HUES64 (cell line): ENCODE measurements around the gene ZNG1B.
A peak's percentile ranks its signal among the peaks of the same experiment; 100 is the strongest.
"Not testable (repeated sequence)": the region's sequence is repeated elsewhere in the genome, so short reads cannot be mapped to it uniquely, and the experiment has no call there.

Source experiments
- H3K27ac ChIP-seq: 2 replicates; pipeline ENCODE4 v1.7.0; 2013; ENCODE audit warnings: low read depth, low read length, inconsistent platforms
- H3K27me3 ChIP-seq: 2 replicates; pipeline ENCODE4 v1.6.1; 2013; ENCODE audit warnings: mild to moderate bottlenecking, low read length; ENCODE audit not compliant: insufficient read depth
- H3K36me3 ChIP-seq: 2 replicates; pipeline ENCODE4 v1.6.1; 2013; ENCODE audit warnings: mild to moderate bottlenecking, low read length; ENCODE audit not compliant: insufficient read depth
- H3K4me1 ChIP-seq: 2 replicates; pipeline ENCODE4 v1.6.1; 2013; ENCODE audit warnings: mild to moderate bottlenecking, low read length, moderate library complexity; ENCODE audit not compliant: insufficient read depth
- H3K4me3 ChIP-seq: 2 replicates; pipeline ENCODE4 v1.5.1; 2013; ENCODE audit warnings: mild to moderate bottlenecking, low read length, moderate library complexity
- H3K9ac ChIP-seq: 2 replicates; pipeline ENCODE4 v1.6.1; 2013; ENCODE audit warnings: mild to moderate bottlenecking, low read depth, low read length
- H3K9me3 ChIP-seq: 2 replicates; pipeline ENCODE4 v1.6.1; 2013; ENCODE audit warnings: low read depth, low read length; ENCODE audit not compliant: insufficient read depth
- WGBS: fragments of 150-250, 120-280 bp; methylation state at CpG from one replicate; pipeline ENCODE4 v1.1.7; 2013; ENCODE audit warnings: missing lambda C conversion rate; 5-methylcytosine and 5-hydroxymethylcytosine counted together

The ZNG1B gene

DNA sequence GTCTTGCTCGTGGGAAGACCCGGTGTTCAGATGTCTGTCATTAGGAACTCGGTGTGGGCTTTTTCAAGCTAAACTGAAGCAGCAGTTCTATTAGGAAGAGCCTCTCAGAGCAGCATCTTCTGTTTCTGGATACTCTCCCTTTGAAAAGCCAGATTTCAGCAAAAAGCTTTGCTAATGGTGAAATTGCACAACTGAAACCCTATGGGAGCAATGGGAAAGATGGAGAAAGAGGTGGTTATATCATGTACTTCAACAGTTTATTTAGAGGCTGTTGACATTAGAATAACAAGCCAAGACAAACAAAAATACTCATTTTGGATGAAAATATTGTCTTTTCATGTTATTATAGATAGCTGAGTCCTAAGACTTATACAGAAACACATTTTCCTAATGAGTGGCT lies 91.4 kb downstream of the ZNG1B start:
- H3K36me3 ChIP-seq, H3K4me3 ChIP-seq, H3K27ac ChIP-seq, H3K27me3 ChIP-seq, H3K9me3 ChIP-seq, H3K4me1 ChIP-seq, H3K9ac ChIP-seq: not testable (repeated sequence)
- WGBS = 85% methylated on average over 3 of the region's 3 CpGs

GRCh38 chr2:113532991-113533390 lies 95.5 kb downstream of the ZNG1B start:
- H3K4me3 ChIP-seq = not testable (repeated sequence)

GRCh38 chr2:113536573-113536972 lies 99.1 kb downstream of the ZNG1B start:
- H3K4me3 ChIP-seq, H3K9ac ChIP-seq, H3K9me3 ChIP-seq, H3K4me1 ChIP-seq, H3K36me3 ChIP-seq, H3K27ac ChIP-seq: not testable (repeated sequence)
- H3K27me3 ChIP-seq = peaks cover 18% of the 10 kb centered on the region
- WGBS = 82% methylated on average over 4 of the region's 6 CpGs

More at GRCh38 chr2:113532991-113533390, 95.5 kb downstream of the ZNG1B start:
- no CpG with 5 or more reads among the region's 4 CpGs for WGBS
- not testable (repeated sequence) for H3K36me3 ChIP-seq, H3K9me3 ChIP-seq, H3K4me1 ChIP-seq, H3K27me3 ChIP-seq, H3K27ac ChIP-seq, H3K9ac ChIP-seq

- H3K27me3 ChIP-seq = peaks cover 44% of the 10 kb centered on the region
- H3K27ac ChIP-seq, H3K36me3 ChIP-seq, H3K9ac ChIP-seq, H3K4me1 ChIP-seq, H3K4me3 ChIP-seq, H3K9me3 ChIP-seq: not testable (repeated sequence)
- WGBS = no CpG with 5 or more reads among the region's 5 CpGs
Measured at GRCh38 chr2:113540834-113541203, 103.3 kb downstream of the ZNG1B start.

DNA sequence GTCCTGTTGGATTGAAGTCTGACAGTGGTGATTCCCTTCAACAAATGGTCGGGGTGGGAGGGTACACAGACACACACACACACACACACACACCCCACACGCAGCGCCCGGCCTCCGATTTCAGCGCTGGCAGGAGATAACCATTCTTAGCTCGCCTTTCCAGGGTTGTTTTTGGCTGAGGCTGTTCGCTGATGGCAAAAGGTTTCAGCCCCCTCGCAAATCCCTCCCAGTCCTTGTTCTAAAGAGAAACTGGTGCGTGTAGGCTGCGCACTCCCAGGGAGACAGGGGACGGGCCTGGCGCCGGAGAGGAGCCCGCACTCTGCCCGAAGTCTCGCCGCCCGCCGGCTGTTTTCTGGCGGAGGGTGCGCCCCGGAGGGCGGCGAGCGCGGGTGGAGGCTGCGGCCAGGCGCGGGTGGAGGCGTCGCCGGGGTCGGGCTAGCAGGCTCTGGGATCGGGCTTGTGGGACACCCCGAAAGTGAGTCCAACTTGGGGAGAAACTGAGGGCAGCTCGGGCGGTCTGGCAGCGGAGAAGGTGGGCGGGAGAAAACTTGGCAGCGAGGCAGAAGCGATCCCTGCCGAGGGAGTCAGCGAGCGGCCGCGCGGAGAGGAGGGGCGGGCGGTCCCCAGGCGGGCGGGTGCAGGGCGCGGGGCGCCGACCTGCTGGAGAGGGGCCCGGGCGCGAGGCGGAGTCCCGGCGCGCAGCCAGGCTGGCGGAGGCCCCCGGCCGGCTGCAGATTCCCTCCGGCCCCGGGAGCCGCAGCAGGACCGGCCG lies 103.9 kb downstream of the ZNG1B start:
- under 1% methylated on average over 68 of the region's 71 CpGs for WGBS
- not testable (repeated sequence) for H3K9me3 ChIP-seq, H3K4me1 ChIP-seq, H3K36me3 ChIP-seq, H3K27ac ChIP-seq, H3K9ac ChIP-seq
- Histone ChIP-seq H3K4me3 (peak overlapping the region; percentile 43), H3K27me3 (peaks cover 44% of the 10 kb centered on the region)

GRCh38 chr2:113541976-113542485 lies 104.5 kb downstream of the ZNG1B start:
- Histone ChIP-seq H3K27me3 (peaks cover 44% of the 10 kb centered on the region), H3K4me3 (peak overlapping the region; percentile 43)
- H3K27ac ChIP-seq, H3K9ac ChIP-seq, H3K36me3 ChIP-seq, H3K9me3 ChIP-seq, H3K4me1 ChIP-seq: not testable (repeated sequence)
- under 1% methylated on average over 62 of the region's 64 CpGs for WGBS

DNA sequence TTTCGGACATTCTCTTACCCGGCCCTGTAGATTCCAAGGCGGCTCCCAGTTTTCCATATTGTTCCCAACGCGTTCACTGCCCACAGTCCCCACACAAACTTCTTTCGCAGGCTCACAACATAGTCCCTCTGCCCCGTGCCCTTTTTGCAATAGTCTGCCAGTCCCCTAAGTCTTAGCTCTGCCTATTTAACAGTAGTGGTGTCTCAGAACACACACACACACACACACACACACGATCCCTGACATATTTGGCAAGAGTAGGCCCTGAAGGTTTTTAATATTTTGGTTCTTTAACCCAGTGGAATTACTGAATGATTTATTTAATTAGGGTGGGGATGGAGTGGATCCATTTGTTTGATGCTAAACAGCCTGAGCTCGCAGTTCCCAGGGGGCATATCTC lies 105.0 kb downstream of the ZNG1B start:
- not testable (repeated sequence) for H3K9me3 ChIP-seq, H3K4me3 ChIP-seq, H3K4me1 ChIP-seq, H3K9ac ChIP-seq, H3K36me3 ChIP-seq, H3K27ac ChIP-seq
- peaks cover 44% of the 10 kb centered on the region for H3K27me3 ChIP-seq
- no CpG with 5 or more reads among the region's 9 CpGs for WGBS
